Osteocyte (in vitro differentiated cells): ENCODE measurements around the gene PLGLB2. TPM values are rescaled to one million over a fixed set of nuclear protein-coding genes. Genes with fewer than 3 reads are reported as not detected.

Source experiments
- total RNA-seq: library from RNA; stranded (reverse); gene quantifications from 2 replicates; pipeline ENCODE4 v1.2.1, GENCODE V29; 2021

PLGLB2 gene
- total RNA-seq, 1 donor from 2014 or later = 7.0 TPM

Other genes with a start within 250 kb of the PLGLB2 start
- 7.9 and 9.8 TPM in 2 replicates for gene RGPD2, start 77.7 kb downstream of the PLGLB2 start, total RNA-seq